ENCODE results near the gene SAMD7.

DNA sequence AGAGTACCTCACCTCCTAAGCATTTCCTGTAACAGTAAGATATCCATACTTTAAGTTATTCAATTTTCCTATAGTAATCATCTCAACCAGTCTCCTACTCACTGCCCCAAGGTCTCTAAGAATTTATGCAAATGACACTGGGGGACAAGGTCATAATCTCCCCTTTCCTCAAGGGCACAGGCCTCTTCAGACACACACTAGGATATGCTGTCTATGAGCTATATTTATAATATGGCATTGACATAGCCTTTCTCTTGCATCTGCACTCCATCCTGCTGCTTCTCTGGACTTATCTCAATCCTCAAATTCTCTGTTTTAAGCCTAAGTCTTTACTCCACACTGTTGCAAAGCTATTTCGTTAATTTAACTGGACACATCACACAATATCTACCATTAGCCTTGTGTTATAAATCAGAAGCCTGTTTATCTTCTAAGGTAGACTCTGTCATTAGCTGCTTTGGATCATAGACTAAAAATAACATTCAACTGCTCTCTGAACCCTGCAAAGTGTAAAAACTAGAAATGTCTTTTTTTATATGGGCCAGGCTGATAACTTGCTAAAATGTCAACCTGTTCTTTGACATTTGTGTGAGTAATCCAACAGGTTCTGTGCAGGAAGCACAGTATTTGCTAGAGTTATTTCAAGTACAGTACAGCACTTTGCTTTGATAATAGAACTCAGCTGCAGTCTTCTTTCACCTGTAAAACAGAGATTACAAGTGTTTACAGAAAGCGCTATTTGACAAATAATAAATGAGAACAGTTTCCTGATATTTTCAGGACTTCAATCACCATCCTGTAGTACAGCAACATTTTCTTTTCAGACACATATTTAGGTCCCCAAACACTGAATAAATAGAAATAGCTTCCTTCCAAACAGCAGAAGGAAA, 37.4 kb downstream of the SAMD7 start:
- TF ChIP-seq, protein P1, sequence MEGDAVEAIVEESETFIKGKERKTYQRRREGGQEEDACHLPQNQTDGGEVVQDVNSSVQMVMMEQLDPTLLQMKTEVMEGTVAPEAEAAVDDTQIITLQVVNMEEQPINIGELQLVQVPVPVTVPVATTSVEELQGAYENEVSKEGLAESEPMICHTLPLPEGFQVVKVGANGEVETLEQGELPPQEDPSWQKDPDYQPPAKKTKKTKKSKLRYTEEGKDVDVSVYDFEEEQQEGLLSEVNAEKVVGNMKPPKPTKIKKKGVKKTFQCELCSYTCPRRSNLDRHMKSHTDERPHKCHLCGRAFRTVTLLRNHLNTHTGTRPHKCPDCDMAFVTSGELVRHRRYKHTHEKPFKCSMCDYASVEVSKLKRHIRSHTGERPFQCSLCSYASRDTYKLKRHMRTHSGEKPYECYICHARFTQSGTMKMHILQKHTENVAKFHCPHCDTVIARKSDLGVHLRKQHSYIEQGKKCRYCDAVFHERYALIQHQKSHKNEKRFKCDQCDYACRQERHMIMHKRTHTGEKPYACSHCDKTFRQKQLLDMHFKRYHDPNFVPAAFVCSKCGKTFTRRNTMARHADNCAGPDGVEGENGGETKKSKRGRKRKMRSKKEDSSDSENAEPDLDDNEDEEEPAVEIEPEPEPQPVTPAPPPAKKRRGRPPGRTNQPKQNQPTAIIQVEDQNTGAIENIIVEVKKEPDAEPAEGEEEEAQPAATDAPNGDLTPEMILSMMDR (IDR thresholded peaks at IDR 0.05): no peak
- TF ChIP-seq POLR2AphosphoS5 (IDR thresholded peaks at IDR 0.05): peak; percentile 42

Data from prostate gland (tissue), 2 donors.